Osteocyte (in vitro differentiated cells): ENCODE data around the gene FBL. TPM values are rescaled to one million over a fixed set of nuclear protein-coding genes. Genes with fewer than 3 reads are reported as not detected.
A peak's percentile ranks its signal among the peaks of the same experiment; 100 is the strongest.

ENCODE experiments used
- DNase-seq: peaks from one replicate; pipeline ENCODE4 v3.0.0; 2021; ENCODE audit warnings: mixed read lengths; ENCODE audit not compliant: unreplicated experiment; ENCODE audit errors: extremely low spot score
- H3K27ac Mint-ChIP-seq: one replicate; pipeline ENCODE4 v1.8.0; 2021; ENCODE audit warnings: mild to moderate bottlenecking, mixed read lengths; ENCODE audit not compliant: unreplicated experiment
- H3K27me3 Mint-ChIP-seq: one replicate; pipeline ENCODE4 v1.8.0; 2021; ENCODE audit warnings: mixed read lengths; ENCODE audit not compliant: unreplicated experiment
- H3K36me3 Mint-ChIP-seq: one replicate; pipeline ENCODE4 v1.8.0; 2021; ENCODE audit warnings: mixed read lengths; ENCODE audit not compliant: unreplicated experiment
- H3K4me1 Mint-ChIP-seq: one replicate; pipeline ENCODE4 v1.8.0; 2021; ENCODE audit warnings: mixed read lengths; ENCODE audit not compliant: unreplicated experiment
- H3K4me3 Mint-ChIP-seq: one replicate; pipeline ENCODE4 v1.8.0; 2021; ENCODE audit warnings: mild to moderate bottlenecking, moderate library complexity, mixed read lengths; ENCODE audit not compliant: unreplicated experiment
- H3K9me3 Mint-ChIP-seq: one replicate; pipeline ENCODE4 v1.8.0; 2021; ENCODE audit warnings: mixed read lengths; ENCODE audit not compliant: unreplicated experiment
- CTCF ChIP-seq: fragments of 200-600 bp; sonication (generic); IDR thresholded peaks from 2 replicates; pipeline ENCODE4 v1.5.0; 2021; ENCODE audit warnings: antibody characterized with exemption, mild to moderate bottlenecking, moderate library complexity
- microRNA-seq: library from miRNA; unstranded; fragments of <30 nt; microRNA quantifications from one replicate; pipeline ENCODE4 v1.1.0, GENCODE V29; 2020; ENCODE audit not compliant: unreplicated experiment
- total RNA-seq: library from RNA; stranded (reverse); gene quantifications from 2 replicates; pipeline ENCODE4 v1.2.1, GENCODE V29; 2021

Gene FBL
- total RNA-seq, 1 donor from 2014 or later: 161 TPM

- H3K4me3 Mint-ChIP-seq: no peak overlapping the region
- no peak overlapping the region for H3K27ac Mint-ChIP-seq
- no peaks in the 10 kb centered on the region for H3K4me1 Mint-ChIP-seq
- no peak for DNase-seq
- H3K9me3 Mint-ChIP-seq: peaks cover 3% of the 10 kb centered on the region
- no peak for TF ChIP-seq CTCF
- peaks cover 41% of the 10 kb centered on the region for H3K27me3 Mint-ChIP-seq
- H3K36me3 Mint-ChIP-seq: no peaks in the 10 kb centered on the region
Measured at GRCh38 chr19:39797083-39797482, 49.1 kb downstream of the FBL start.

GRCh38 chr19:39796000-39796498 lies 50.1 kb downstream of the FBL start:
- H3K27me3 Mint-ChIP-seq: peaks cover 36% of the 10 kb centered on the region
- no peaks in the 10 kb centered on the region for H3K36me3 Mint-ChIP-seq
- no peak for TF ChIP-seq CTCF
- DNase-seq: no peak
- no peak overlapping the region for H3K27ac Mint-ChIP-seq
- H3K4me1 Mint-ChIP-seq: no peaks in the 10 kb centered on the region
- H3K4me3 Mint-ChIP-seq: no peak overlapping the region
- peaks cover 3% of the 10 kb centered on the region for H3K9me3 Mint-ChIP-seq

GRCh38 chr19:39795001-39795400 lies 51.2 kb downstream of the FBL start:
- no peak for DNase-seq
- Mint-ChIP-seq H3K4me3 (no peak overlapping the region), H3K4me1 (no peaks in the 10 kb centered on the region), H3K9me3 (peaks cover 3% of the 10 kb centered on the region), H3K27me3 (peaks cover 33% of the 10 kb centered on the region), H3K36me3 (no peaks in the 10 kb centered on the region), H3K27ac (no peak overlapping the region)
- TF ChIP-seq CTCF: no peak

GRCh38 chr19:39792999-39793546 lies 53.1 kb downstream of the FBL start:
- Mint-ChIP-seq H3K27ac (no peak overlapping the region), H3K4me1 (no peaks in the 10 kb centered on the region), H3K27me3 (peaks cover 24% of the 10 kb centered on the region), H3K9me3 (peaks cover 7% of the 10 kb centered on the region), H3K4me3 (peak overlapping the region; percentile 68), H3K36me3 (peaks cover under 1% of the 10 kb centered on the region)
- peak; percentile 96 for TF ChIP-seq CTCF
- peak; percentile 91 for DNase-seq

GRCh38 chr19:39788244-39788643 lies 57.9 kb downstream of the FBL start:
- no peak for DNase-seq
- peaks cover 2% of the 10 kb centered on the region for H3K36me3 Mint-ChIP-seq
- no peak for TF ChIP-seq CTCF
- H3K4me1 Mint-ChIP-seq: no peaks in the 10 kb centered on the region
- no peak overlapping the region for H3K4me3 Mint-ChIP-seq
- H3K9me3 Mint-ChIP-seq: peaks cover 6% of the 10 kb centered on the region
- no peak overlapping the region for H3K27ac Mint-ChIP-seq
- H3K27me3 Mint-ChIP-seq: no peaks in the 10 kb centered on the region

Small RNA genes lying within 50 kb of the gene (microRNA-seq; reads per million reads assigned to microRNA genes)
- gene MIR6719: not detected

Other genes with a start within 250 kb of the FBL start
- gene LGALS13, start 243.9 kb downstream of the FBL start, total RNA-seq: not detected in 2 replicates
- not detected in 2 replicates for gene LGALS16, start 190.5 kb downstream of the FBL start, total RNA-seq
- not detected in 2 replicates for gene LGALS14, start 141.9 kb downstream of the FBL start, total RNA-seq
- gene CLC, start 108.3 kb downstream of the FBL start, total RNA-seq: not detected in 2 replicates
- gene LEUTX, start 67.5 kb downstream of the FBL start, total RNA-seq: not detected in 2 replicates
- 31.7 and 34.0 TPM in 2 replicates for gene DYRK1B, start 12.2 kb downstream of the FBL start, total RNA-seq
- gene FCGBP, start 88.3 kb upstream of the FBL start, total RNA-seq: 0.21 and 0.38 TPM in 2 replicates
- 85.6 and 88.2 TPM in 2 replicates for gene PSMC4, start 124.8 kb upstream of the FBL start, total RNA-seq
- gene ZNF546, start 150.7 kb upstream of the FBL start, total RNA-seq: 5.6 and 7.3 TPM in 2 replicates
- 18.5 and 20.0 TPM in 2 replicates for gene ZNF780B, start 209.9 kb upstream of the FBL start, total RNA-seq
- 13.0 and 14.4 TPM in 2 replicates for gene ZNF780A, start 244.6 kb upstream of the FBL start, total RNA-seq